Astrocyte of the cerebellum (primary cell): ENCODE measurements around the gene MOB2.

Source experiments
- DNase-seq: peaks from one replicate; pipeline ENCODE4 v3.0.0-alpha.2; 2011; ENCODE audit warnings: low read depth
- H3K4me3 ChIP-seq: 2 replicates; pipeline ENCODE4 v1.5.1; 2011; ENCODE audit warnings: mild to moderate bottlenecking, low read depth, low read length, moderate library complexity
- CTCF ChIP-seq: IDR thresholded peaks from 2 replicates; pipeline ENCODE4 v1.5.1; 2012; ENCODE audit warnings: low read length, low read depth, moderate library complexity, mild to moderate bottlenecking; ENCODE audit errors: missing control alignments
- in situ Hi-C: cut with HindIII; loops from 2 replicates; pipeline ENCODE4 v1.10.0; 2017; ENCODE audit warnings: low sequenced_read_pairs

MOB2 gene

DNA sequence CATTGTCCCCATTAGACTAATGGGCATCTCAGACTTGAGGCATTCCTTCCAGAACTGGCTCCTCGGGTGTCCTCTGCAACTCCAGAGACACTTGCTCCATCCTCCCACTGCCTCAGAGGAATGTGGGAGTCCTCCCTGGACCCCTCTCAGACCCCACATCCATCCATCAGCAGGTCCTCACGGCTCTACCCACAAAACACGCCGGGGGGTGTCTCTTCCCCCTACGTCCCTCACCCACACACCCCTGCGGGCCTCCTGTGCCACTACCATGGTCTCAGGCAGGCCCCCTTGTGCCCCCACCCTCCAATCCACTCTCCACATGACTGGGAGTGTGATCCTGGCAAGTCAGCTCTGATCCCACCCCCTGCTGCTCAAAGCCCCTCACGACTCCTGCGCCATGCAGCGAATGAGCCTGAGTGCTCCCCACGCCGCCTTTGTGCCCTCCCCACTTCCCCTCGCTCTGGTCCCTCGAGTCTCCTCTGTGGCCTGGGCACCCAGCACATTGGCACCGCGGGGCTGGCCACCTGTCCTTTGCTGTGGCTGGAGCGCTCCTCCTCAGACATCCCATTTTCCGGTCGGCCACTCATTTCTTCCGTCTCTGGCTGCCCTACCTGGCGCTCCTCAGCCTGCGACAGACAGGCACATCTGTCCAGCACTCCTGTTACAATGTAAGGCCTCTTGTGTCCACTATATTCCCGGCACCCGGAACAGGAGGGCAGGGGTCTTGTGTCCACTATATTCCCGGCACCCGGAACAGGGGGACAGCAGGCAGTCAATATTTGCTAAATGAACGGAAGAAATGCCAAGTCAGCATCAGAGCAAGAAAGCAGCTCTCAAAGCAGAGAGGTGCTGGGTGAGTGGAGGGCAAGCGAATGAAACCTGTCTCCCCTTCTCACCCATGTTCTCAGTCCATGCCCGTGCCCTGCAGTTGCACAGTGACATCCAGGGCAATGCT, 14.2 kb upstream of the MOB2 start:
- no peak overlapping the region for H3K4me3 ChIP-seq
- no peak for TF ChIP-seq CTCF
- in situ Hi-C loops, result no loop called here
- DNase-seq, result no peak

DNA sequence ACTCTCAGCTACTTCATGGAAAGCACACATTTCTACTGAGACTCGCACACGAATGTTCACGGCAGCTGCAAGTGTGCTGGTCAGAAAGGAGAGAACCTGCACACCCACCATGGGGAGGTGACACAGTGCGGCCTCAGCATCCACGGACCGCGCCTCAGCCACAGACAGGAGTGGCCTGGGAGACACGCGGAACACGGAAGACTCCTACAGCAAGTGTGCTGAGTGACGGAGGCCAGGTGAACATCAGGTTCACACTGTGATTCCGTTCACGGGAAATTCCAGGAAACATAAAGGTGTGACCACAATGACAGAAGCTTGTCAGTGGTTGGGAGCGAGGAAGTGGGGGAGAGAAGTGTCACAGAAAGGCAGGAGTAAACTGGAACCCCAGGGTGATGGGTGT, 13.3 kb upstream of the MOB2 start:
- DNase-seq, result no peak
- TF ChIP-seq CTCF, result no peak
- no peak overlapping the region for H3K4me3 ChIP-seq
- in situ Hi-C loops, result no loop called here

GRCh38 chr11:1499261-1499890, 12.8 kb upstream of the MOB2 start:
- in situ Hi-C loops, result no loop called here
- TF ChIP-seq CTCF, result no peak
- H3K4me3 ChIP-seq, result no peak overlapping the region
- no peak for DNase-seq

DNA sequence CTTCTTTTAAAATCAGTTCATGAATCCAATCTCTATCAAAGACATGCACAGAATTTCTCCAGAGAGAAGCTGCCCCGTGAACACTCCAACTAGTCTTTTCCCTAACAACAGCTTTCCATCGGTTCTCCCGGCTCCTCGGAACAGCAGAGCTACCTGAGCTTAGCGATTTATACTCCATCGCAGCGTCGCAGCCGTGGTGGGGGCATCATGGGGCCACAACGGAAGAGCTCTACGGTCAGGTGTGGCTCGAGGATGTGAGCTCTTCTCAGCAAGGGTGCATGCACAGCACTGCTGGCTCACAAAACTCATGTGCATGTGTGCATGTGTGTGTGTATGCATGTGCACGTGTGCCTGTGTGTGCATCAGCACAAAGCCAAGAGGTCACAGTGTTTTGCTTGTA, 11.7 kb upstream of the MOB2 start:
- in situ Hi-C loops, result no loop called here
- TF ChIP-seq CTCF, result no peak
- no peak for DNase-seq
- no peak overlapping the region for H3K4me3 ChIP-seq

GRCh38 chr11:1497600-1497999, 11.0 kb upstream of the MOB2 start:
- no peak for TF ChIP-seq CTCF
- in situ Hi-C loops, result no loop called here
- no peak overlapping the region for H3K4me3 ChIP-seq

DNA sequence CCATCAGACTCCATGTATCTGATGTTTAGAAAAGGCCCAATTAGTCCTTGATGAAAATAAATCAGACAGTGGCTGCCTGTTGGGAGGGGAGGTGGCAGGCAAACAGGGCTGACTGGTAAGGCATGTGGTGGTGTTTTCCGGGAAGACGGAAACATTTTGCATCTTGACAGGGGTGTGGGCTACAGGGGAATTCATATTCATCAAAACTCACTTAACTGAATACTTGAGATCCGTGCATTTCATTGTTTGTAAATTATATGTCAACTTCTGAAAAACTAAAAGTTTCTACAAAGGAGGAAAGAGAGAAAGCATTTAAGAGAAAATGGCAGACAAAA, 10.1 kb upstream of the MOB2 start:
- TF ChIP-seq CTCF, result no peak
- H3K4me3 ChIP-seq, result no peak overlapping the region
- in situ Hi-C loops, result no loop called here
- DNase-seq, result no peak

More at GRCh38 chr11:1497600-1497999, 11.0 kb upstream of the MOB2 start:
- DNase-seq, result no peak
